Measurements from ENCODE around the gene SH2D1A. TPM values are rescaled to one million over a fixed set of nuclear protein-coding genes. Genes with fewer than 3 reads are reported as not detected.

SH2D1A gene
- total and polyA plus RNA-seq, 8 donors: 0.35 to 4.1 (median 1.7) TPM; not detected in 4

GRCh38 chrX:124335598-124335997 is 10.8 kb upstream of the SH2D1A start:
- Histone ChIP-seq H3K9me3 (no peaks in the 10 kb centered on the region), H3K4me3 (no peak overlapping the region), H3K36me3 (no peaks in the 10 kb centered on the region), H3K27me3 (no peaks in the 10 kb centered on the region), H3K27ac (no peak overlapping the region), H3K4me1 (no peaks in the 10 kb centered on the region)
- no peak for DNase-seq
- WGBS, 5 donors: 39 to 87% (median 67%) methylated on average over 1 of the region's 1 CpG
- intact Hi-C loops (cut with DNase I; ENCODE audit: low total_unique reads): no loop called here
- no peak for TF ChIP-seq POLR2A (IDR thresholded peaks at IDR 0.05)
- TF ChIP-seq POLR2AphosphoS5 (IDR thresholded peaks at IDR 0.05): no peak
- no peak for TF ChIP-seq EP300 (IDR thresholded peaks at IDR 0.05)
- no peak for TF ChIP-seq CTCF (IDR thresholded peaks at IDR 0.05)

- no peaks in the 10 kb centered on the region for H3K4me1 ChIP-seq
- H3K36me3 ChIP-seq: no peaks in the 10 kb centered on the region
- no peak overlapping the region for H3K4me3 ChIP-seq
- no peak for DNase-seq
- H3K27me3 ChIP-seq: no peaks in the 10 kb centered on the region
- H3K27ac ChIP-seq: no peak overlapping the region
- 21 to 45% (median 29%) methylated on average over 1 of the region's 1 CpG for WGBS, 5 donors
- no peaks in the 10 kb centered on the region for H3K9me3 ChIP-seq
- intact Hi-C loops (cut with DNase I; ENCODE audit: low total_unique reads): no loop called here
- TF ChIP-seq EP300 (IDR thresholded peaks at IDR 0.05) (no peak), POLR2AphosphoS5 (IDR thresholded peaks at IDR 0.05) (no peak), CTCF (IDR thresholded peaks at IDR 0.05) (no peak), POLR2A (IDR thresholded peaks at IDR 0.05) (no peak)
Observed at GRCh38 chrX:124337916-124338315, 8.4 kb upstream of the SH2D1A start.

- no peaks in the 10 kb centered on the region for H3K36me3 ChIP-seq
- WGBS, 5 donors: 70 to 83% (median 77%) methylated on average over 6 of the region's 6 CpGs
- TF ChIP-seq CTCF (IDR thresholded peaks at IDR 0.05) (no peak), POLR2A (IDR thresholded peaks at IDR 0.05) (no peak), EP300 (IDR thresholded peaks at IDR 0.05) (no peak), POLR2AphosphoS5 (IDR thresholded peaks at IDR 0.05) (no peak)
- intact Hi-C loops (cut with DNase I; ENCODE audit: low total_unique reads): no loop called here
- H3K9me3 ChIP-seq: no peaks in the 10 kb centered on the region
- no peaks in the 10 kb centered on the region for H3K4me1 ChIP-seq
- no peaks in the 10 kb centered on the region for H3K27me3 ChIP-seq
- H3K27ac ChIP-seq: no peak overlapping the region
- H3K4me3 ChIP-seq: no peak overlapping the region
- DNase-seq: peak in 1 of 2 donors; percentile 40
Observed at GRCh38 chrX:124338733-124339514, 7.4 kb upstream of the SH2D1A start.

GRCh38 chrX:124341396-124342132 is 4.8 kb upstream of the SH2D1A start:
- Histone ChIP-seq H3K4me3 (no peak overlapping the region), H3K4me1 (no peaks in the 10 kb centered on the region), H3K36me3 (no peaks in the 10 kb centered on the region), H3K9me3 (no peaks in the 10 kb centered on the region), H3K27ac (no peak overlapping the region), H3K27me3 (no peaks in the 10 kb centered on the region)
- WGBS, 5 donors: 53 to 78% (median 68%) methylated on average over 7 of the region's 7 CpGs
- DNase-seq: no peak
- TF ChIP-seq EP300 (IDR thresholded peaks at IDR 0.05) (no peak), POLR2AphosphoS5 (IDR thresholded peaks at IDR 0.05) (no peak), POLR2A (IDR thresholded peaks at IDR 0.05) (no peak), CTCF (IDR thresholded peaks at IDR 0.05) (no peak)
- intact Hi-C loops (cut with DNase I; ENCODE audit: low total_unique reads): no loop called here
